ENCODE data around the gene GRB14.

- TF ChIP-seq CTCF (conservative IDR thresholded peaks at IDR 0.05; ENCODE audit: low read length) = no peak
- TF ChIP-seq EZH2phosphoT487 (IDR thresholded peaks at IDR 0.05; ENCODE audit: borderline replicate concordance, low read depth, low read length) = no peak
Measured at GRCh38 chr2:164485541-164485940, 135.7 kb downstream of the GRB14 start.
